Right atrium auricular region (tissue), 2 donors: Measurements from ENCODE around the gene VDAC1. TPM values are rescaled to one million over a fixed set of nuclear protein-coding genes. Genes with fewer than 3 reads are reported as not detected.
"Not testable (repeated sequence)": the region's sequence is repeated elsewhere in the genome, so short reads cannot be mapped to it uniquely, and the experiment has no call there.

Source experiments
- DNase-seq: peaks from one replicate; pipeline ENCODE4 v3.0.0-alpha.2; 2019; ENCODE audit warnings: low spot score
- H3K27ac ChIP-seq, 2 donors: fragments of 200-600 bp; sonication (generic); 1 replicate in 1 of 2; 2 replicates in 1 of 2; pipeline ENCODE4 v1.5.1; 2016 to 2019
- H3K27me3 ChIP-seq, 2 donors: fragments of 200-600 bp; sonication (generic); one replicate each; pipeline versions ENCODE4 v1.5.1 to v1.6.0; 2017 to 2019
- H3K36me3 ChIP-seq: fragments of 200-600 bp; sonication (generic); one replicate; pipeline ENCODE4 v1.5.1; 2016
- H3K4me1 ChIP-seq, 2 donors: fragments of 200-600 bp; sonication (generic); one replicate each; pipeline versions ENCODE4 v1.5.1 to v1.6.0; 2017 to 2019
- H3K4me3 ChIP-seq, 2 donors: fragments of 200-600 bp; sonication (generic); 1 replicate in 1 of 2; 2 replicates in 1 of 2; pipeline ENCODE4 v1.5.1; 2017 to 2019; ENCODE audit warnings: mild to moderate bottlenecking in 1 of 2, moderate library complexity in 1 of 2
- H3K9me3 ChIP-seq, 2 donors: fragments of 200-600 bp; sonication (generic); one replicate each; pipeline ENCODE4 v1.5.1; 2019
- total RNA-seq, 2 donors: library from RNA; depleted of rRNA; stranded (reverse); fragments of >200 nt; gene quantifications; one replicate each; pipeline ENCODE4 v1.1.0, GENCODE V29; 2016
- TF ChIP-seq, protein P1 (sequence below), 2 donors: fragments of 200-600 bp; sonication (generic); IDR thresholded peaks; one replicate each; pipeline ENCODE4 v1.5.1; 2019; ENCODE audit warnings: antibody characterized with exemption in 2 of 2

VDAC1 gene
- total RNA-seq, 2 donors from 2014 or later: 263 to 394 TPM

DNA sequence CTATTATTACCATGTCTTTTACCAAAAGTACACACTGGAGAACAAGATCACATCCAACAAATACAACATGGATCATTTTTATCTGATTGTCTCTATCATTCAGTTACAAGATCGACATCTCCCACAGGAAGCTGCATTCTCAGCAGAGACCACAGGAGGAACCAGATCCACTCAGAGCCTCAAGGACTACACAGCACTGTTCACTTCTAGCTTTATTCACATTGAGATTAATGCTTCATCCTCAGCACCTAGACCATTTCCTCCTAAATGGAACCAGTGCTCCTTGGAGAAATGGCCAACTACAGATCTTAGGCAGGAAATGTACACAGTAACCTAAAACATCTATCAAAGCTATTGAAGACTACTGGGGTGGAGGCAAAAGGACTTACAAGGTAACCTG, 23.1 kb downstream of the VDAC1 start:
- H3K4me1 ChIP-seq: peaks cover 0 to 33% of the 10 kb centered on the region in 2 donors
- H3K9me3 ChIP-seq: no peaks in the 10 kb centered on the region
- no peak overlapping the region for H3K27ac ChIP-seq
- TF ChIP-seq, protein P1, sequence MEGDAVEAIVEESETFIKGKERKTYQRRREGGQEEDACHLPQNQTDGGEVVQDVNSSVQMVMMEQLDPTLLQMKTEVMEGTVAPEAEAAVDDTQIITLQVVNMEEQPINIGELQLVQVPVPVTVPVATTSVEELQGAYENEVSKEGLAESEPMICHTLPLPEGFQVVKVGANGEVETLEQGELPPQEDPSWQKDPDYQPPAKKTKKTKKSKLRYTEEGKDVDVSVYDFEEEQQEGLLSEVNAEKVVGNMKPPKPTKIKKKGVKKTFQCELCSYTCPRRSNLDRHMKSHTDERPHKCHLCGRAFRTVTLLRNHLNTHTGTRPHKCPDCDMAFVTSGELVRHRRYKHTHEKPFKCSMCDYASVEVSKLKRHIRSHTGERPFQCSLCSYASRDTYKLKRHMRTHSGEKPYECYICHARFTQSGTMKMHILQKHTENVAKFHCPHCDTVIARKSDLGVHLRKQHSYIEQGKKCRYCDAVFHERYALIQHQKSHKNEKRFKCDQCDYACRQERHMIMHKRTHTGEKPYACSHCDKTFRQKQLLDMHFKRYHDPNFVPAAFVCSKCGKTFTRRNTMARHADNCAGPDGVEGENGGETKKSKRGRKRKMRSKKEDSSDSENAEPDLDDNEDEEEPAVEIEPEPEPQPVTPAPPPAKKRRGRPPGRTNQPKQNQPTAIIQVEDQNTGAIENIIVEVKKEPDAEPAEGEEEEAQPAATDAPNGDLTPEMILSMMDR (IDR thresholded peaks at IDR 0.05): no peak
- H3K27me3 ChIP-seq: no peaks in the 10 kb centered on the region
- H3K4me3 ChIP-seq: no peak overlapping the region
- H3K36me3 ChIP-seq: peaks cover 77% of the 10 kb centered on the region
- no peak for DNase-seq

DNA sequence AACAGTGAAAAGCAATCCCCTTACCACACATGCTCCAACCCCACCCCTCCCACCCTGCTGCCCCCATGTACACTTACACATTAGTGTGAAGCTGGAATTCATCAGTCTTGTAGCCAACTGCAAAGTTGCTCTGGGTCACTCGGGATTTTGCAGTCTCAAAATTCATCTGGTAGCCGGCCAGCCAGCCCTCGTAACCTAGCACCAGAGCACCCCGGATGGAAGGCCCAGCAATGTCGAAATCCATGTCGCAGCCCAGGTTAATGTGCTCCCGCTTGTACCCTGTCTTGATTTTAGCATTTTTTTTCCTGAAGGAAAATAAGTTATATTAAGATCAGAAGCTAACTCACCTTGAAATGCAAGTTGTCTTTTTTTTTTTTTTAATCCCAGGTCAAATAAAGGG, 24.1 kb downstream of the VDAC1 start:
- no peaks in the 10 kb centered on the region for H3K9me3 ChIP-seq
- H3K27ac ChIP-seq: no peak overlapping the region
- peaks cover 0 to 28% of the 10 kb centered on the region in 2 donors for H3K4me1 ChIP-seq
- no peak for DNase-seq
- no peak overlapping the region for H3K4me3 ChIP-seq
- TF ChIP-seq, protein P1 (IDR thresholded peaks at IDR 0.05): no peak
- peaks cover 77% of the 10 kb centered on the region for H3K36me3 ChIP-seq
- no peaks in the 10 kb centered on the region for H3K27me3 ChIP-seq

DNA sequence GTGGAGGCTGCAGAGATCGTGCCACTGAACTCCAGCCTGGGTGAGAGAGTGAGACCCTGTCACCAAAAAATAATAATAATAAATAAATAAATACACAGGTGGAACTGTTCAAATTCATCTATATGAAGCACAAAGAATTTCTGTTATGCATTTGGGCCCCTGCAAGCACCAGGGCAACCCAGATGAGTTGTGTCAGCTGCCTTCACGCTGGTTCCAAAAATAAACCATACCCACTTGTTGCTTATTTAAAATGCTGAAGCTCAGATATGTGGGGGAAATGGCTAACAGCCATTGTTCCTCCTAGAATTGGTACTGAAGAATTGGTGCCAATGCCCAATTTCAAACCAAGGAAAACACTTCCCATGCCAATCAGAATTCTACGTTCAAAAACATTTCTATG, 25.8 kb downstream of the VDAC1 start:
- H3K27ac ChIP-seq: peak overlapping the region; percentile 39 to 58
- H3K4me3 ChIP-seq: no peak overlapping the region
- no peaks in the 10 kb centered on the region for H3K9me3 ChIP-seq
- peaks cover 80% of the 10 kb centered on the region for H3K36me3 ChIP-seq
- H3K27me3 ChIP-seq: no peaks in the 10 kb centered on the region
- peaks cover 0 to 22% of the 10 kb centered on the region in 2 donors for H3K4me1 ChIP-seq
- TF ChIP-seq, protein P1 (IDR thresholded peaks at IDR 0.05): no peak
- DNase-seq: no peak

DNA sequence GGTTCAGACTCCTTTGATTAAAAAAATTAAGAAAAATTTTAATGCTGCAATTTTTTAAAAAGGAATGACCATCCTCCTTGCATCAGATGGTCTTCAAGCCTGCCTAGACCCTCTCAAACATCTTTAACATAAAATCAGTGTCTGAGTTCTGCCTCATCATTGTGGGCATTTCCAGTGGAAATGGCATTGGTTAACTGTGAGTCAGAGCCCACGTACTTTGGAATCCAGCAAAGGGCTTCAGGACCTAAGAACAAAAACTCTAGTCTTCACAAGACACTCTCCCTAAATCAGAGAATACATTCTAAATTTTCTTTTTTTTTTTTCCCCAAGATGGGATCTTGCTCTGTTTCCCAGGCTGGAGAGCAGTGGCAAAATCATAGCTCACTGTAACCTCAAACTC, 26.9 kb downstream of the VDAC1 start:
- Histone ChIP-seq H3K27ac (peak overlapping the region; percentile 39 to 58), H3K27me3 (no peaks in the 10 kb centered on the region), H3K4me1 (peaks cover 0 to 22% of the 10 kb centered on the region in 2 donors), H3K36me3 (peaks cover 80% of the 10 kb centered on the region), H3K4me3 (no peak overlapping the region), H3K9me3 (no peaks in the 10 kb centered on the region)
- DNase-seq: no peak
- TF ChIP-seq, protein P1 (IDR thresholded peaks at IDR 0.05): no peak

DNA sequence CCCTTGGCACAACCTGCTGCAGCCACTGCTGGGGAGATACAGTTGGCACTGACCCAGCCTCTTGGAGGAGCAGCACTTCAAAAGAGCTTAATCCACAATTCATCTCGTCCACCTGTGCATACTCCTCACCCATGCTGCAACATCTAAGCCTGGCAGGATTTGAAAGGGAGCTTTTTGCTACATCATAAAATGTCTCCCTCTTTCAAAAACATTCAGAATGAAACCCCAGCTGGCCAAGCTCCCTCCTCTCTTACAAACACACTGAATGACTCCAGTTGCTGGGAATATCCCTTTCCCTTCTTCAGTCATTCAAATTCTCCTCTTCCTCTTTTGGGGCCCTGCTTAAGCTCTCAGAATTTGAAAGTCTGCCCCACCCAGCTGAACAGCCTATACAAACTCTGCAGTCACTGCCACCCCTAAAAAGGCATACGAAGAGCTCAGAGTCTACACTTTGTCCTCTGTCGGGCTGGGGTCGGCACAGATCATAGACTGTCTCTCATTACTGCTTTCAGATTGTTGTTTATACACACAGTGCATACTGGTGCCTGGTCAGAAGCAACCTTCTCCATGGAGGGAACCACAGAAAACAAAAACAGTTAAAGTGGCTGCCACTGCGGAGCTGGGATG, 27.5 kb downstream of the VDAC1 start:
- H3K9me3 ChIP-seq: no peaks in the 10 kb centered on the region
- TF ChIP-seq, protein P1 (IDR thresholded peaks at IDR 0.05): no peak
- H3K27ac ChIP-seq: peak overlapping the region; percentile 39 to 53
- no peak for DNase-seq
- no peak overlapping the region for H3K4me3 ChIP-seq
- peaks cover 0 to 22% of the 10 kb centered on the region in 2 donors for H3K4me1 ChIP-seq
- peaks cover 80% of the 10 kb centered on the region for H3K36me3 ChIP-seq
- no peaks in the 10 kb centered on the region for H3K27me3 ChIP-seq

DNA sequence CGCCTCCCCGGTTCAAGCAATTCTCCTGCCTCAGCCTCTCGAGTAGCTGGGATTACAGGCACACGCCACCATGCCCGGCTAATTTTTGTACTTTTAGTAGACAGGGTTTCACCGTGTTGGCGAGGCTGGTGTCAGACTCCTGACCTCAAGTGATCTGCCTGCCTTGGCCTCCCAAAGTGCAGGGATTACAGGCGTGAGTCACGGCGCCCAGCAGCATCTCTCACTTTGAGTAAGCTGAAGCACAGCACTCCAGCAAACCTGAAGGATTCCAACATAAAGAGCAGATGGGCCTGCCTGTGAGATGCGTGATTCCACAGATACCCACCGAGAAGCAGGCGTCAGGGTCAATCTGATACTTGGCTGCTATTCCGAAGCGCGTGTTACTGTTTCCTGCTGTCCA, 29.2 kb downstream of the VDAC1 start:
- not testable (repeated sequence) for DNase-seq, H3K4me3 ChIP-seq, H3K27ac ChIP-seq, H3K27me3 ChIP-seq, H3K9me3 ChIP-seq
- peaks cover 76% of the 10 kb centered on the region for H3K36me3 ChIP-seq
- H3K4me1 ChIP-seq: peaks cover 0 to 22% of the 10 kb centered on the region in 2 donors
